ENCODE results near the gene CLBA1.
"Not testable (repeated sequence)": the region's sequence is repeated elsewhere in the genome, so short reads cannot be mapped to it uniquely, and the experiment has no call there.

The CLBA1 gene

DNA sequence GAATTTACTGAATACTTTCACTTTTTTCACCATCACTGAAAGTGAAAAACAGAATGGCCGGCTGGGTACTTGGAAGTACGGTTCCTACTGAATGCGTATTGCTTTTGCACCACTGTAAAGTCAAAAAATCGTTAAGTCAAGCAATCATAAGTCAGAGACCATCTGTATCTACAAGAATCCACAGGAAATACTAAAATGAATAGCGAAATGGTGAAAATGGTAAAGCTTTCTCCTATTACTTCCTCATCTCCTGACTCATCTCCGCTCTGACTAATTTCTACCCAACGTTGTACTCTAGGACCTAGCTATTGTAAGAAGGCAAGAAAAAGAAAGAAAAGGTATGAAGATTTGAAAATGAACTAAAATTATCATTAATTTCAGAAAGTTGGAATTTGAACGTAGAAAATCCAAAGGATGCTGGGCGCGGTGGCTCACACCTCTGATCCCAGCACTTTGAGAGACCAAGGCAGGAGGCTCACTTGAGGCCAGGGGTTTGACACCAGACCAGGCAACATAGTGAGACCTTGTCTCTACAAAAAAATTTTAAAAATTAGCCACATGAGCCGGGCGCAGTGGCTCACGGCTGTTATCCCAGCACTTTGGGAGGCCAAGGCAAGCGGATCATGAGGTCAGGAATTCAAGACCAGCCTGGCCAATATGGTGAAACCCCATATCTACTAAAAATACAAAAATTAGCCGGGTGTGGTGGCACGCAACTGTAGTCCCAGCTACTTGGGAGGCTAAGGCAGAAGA, 40.6 kb downstream of the CLBA1 start:
- DNase-seq, result peak; percentile 44

DNA sequence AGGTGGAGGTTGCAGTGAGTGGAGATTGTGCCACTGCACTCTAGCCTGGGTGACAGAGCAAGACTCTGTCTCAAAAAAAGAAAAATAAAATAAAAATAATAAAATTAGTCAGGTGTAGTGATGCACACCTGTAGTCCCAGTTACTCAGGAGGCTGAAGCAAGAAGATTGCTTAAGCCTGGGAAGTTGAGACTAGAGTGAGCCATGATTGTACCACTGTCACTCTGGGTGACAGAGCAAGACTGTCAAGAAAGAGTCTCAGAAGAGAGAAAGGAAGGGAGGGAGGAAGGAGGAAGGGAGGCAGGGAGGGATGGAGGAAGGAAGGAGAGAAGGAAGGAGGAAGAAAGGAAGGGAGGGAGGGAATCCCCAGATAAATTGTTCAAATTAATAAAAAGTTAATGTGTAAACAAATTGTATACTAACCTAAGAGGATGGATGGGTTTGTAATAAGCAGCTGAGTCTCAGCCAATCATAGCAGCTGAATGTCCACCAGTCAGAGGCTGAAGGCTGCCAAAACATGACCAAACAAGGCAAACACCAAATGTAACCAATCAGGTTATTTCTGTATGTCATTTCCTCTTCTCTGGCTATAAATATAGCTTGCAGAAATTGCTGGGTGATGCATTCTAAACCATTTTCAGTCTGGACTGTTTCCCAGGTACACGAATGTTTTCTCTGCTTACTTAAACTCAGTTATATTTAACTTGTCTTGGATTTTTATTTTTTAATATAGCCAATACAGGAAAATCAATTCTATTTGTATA, 41.4 kb downstream of the CLBA1 start:
- DNase-seq, result no peak

DNA sequence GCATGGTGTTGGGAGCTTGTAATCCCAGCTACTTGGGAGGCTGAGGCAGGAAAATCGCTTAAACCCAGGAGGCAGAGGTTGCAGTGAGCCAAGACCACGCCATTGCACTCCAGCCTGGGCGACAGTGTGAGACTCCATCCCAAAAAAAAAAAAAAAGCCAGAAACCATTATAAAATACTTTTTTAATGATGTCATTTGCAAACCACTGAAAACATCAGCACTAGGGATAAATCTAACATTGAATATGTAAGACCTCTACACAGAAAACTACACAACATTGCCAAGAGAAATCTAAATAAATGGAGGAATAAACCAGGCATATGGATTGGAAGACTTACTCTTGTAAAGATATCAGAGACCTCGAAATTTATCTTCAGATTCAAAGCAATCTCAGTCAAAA, 42.1 kb downstream of the CLBA1 start:
- DNase-seq, result not testable (repeated sequence)

DNA sequence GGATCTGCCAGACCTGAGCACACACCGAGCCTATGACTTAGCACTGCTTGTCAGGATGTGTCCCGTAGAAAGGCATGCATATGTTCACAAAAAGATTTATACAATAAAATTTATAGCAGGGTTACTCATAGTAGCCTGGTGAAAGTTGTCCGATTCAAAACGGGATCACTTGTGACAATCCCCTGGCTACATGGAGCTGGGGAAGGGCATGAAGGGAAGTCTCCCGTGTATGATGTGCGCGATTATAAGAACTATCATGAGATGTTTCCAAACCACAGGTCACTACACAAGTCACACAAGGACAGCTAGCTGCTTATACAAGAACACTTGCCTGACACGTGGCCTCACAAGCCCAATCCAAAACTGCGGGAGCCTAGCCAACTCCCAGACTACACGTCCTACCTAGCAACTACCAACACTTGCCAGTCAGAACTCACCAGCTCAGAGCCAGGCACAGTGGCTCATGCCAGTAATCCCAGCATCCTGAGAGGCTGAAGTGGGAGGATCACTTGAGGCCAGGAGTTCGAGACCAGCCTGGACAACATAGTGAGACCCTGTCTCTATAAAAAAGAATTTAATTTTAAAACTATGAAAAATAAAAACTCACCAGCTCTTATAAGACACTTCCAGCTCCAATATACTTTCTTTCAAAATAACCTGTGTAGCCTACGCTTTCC, 42.8 kb downstream of the CLBA1 start:
- DNase-seq, result no peak

DNA sequence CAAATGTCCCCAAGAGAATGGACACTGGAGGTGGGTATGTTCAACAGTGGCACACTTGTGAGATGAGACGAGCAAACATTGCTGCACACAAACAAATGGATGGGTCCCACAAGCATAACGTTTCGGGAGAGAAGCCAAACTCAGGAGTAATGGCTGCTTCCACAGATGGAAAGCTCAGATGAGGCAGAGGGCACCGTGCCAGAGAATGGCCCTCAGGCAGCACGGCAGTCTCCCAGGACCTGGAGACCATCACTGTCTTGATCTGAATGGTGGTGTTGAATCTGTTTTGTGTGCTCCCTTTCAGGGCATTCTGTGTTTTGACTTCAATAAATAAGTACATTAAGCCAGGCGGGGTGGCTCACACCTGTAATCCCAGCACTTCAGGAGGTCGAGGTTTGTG, 43.8 kb downstream of the CLBA1 start:
- no peak for DNase-seq

DNA sequence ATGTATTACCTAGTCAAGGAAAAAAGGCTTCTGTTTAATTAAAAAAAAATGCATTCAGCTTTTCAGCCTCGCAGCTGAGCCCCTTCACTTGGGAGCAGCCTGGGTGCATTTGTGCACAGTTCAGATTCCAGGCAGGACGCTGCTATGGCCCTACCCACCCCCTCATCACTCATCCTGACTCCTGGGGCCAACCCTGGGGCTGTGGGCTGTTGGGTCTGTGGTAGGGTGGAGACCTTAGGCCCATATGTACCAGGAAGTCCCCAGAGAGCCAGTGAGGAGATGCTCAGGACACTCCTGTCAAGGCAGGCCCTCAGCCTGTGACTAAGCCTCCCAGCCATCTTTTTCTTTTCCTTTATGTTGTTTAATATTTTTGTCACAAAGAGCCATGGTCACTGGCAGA, 44.6 kb downstream of the CLBA1 start:
- no peak for DNase-seq

DNA sequence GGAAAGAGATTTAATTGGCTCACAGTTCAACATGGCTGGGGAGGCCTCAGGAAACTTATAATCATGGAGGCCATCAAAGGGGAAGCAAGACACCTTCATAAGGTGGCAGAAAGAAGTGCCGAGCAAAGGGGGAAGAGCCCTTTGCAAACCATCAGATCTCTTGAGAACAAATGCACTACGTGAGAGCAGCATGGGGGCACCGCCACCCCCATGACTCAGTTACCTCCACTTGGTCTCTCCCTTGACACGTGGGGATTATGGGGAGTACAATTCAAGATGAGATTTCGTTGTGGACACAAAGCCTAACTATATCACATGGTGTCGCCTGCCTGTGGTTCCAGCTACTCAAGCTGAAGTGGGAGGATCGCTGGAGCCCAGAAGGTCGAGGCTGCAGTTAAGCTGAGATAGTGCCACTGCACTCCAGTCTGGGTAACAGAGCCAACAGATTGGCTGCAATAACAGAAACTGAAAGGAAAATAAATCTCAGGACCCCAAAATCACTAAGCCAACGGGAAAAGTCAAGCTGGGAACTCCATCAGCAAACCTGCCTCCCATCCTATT, 45.3 kb downstream of the CLBA1 start:
- DNase-seq, result no peak

DNA sequence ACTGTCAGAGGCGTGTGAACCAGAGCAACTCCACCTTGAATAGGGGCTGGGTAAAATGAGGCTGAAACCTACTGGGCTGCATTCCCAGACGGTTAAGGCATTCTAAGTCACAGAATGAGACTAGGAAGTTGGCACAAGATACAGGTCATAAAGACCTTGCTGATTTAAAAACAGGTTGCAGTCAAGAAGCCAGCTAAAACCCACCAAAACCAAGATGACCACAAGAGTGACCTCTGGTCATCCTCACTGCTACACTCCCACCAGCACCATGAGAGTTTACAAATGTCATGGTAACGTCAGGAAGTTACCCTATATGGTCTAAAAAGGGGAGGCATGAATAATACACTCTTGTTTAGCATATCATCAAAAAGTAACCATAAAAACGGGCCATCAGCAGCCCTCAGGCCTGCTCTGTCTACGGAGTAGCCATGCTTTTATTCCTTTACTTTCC, 46.9 kb downstream of the CLBA1 start:
- DNase-seq, result not testable (repeated sequence)

DNA sequence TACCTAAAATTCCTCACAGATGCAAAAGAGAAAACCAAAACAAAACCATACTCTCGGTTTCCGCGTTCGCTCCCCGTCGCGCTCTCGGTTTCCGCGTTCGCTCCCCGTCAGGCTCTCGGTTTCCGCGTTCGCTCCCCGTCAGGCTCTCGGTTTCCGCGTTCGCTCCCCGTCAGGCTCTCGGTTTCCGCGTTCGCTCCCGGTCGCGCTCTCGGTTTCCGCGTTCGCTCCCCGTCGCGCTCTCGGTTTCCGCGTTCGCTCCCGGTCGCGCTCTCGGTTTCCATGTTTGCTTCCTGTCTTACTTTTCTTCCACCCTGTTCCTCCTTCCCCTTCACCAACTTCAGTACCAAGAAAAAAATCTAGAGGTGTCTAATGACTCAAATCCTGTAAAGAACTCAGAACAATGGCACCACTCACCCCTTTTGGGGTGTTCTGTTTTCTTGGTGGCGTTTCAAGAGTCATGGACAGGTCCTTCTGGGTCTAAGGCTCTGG, 47.9 kb downstream of the CLBA1 start:
- DNase-seq, result not testable (repeated sequence)

DNA sequence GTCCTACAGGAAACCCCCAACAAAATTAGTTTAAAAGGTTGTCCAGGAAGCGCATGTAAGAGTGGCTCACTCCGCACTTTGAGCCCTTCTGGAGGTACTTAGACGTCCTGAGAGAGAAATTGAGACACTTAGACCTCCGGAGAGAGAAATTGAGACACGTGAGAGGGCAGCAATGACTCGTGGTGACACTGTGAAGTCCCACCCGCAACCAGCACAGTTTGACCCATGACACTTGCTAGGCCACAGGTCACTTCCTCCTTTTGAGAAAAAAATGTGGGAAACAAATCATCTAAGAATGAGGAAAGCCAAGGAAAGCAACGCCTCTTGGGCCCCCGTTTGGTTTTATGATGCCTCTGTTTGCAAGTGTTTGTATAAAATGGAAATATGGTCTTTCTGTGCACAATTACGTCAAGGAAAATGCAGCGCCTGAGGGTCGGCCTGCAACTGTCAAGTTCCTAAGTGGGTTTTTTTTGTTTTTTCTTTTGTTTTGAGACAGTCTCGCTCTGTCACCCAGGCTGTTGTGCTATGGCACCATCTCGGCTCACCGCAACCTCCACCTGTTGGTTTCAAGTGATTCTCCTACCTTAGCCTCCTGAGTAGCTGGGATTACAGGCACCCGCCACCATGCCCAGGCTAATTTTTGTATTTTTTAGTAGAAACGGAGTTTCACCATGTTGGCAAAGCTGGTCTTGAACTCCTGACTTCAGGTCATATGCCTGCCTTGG, 48.9 kb downstream of the CLBA1 start:
- no peak for DNase-seq

DNA sequence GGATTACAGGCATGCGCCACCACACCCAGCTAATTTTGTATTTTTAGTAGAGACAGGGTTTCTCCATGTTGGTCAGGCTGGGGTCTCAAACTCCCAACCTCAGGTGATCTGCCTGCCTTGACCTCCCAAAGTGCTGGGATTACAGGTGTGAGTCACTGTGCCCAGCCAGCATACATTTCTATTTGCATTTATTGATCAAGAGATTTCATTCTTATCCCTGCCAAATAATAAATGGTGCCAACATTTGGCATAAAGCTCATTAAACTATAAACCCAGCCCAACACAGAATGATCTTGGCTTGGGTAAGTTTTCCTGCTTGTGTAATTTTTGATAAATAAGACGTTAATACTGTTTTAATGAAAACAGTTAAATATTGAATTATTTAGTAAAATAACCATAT, 50.0 kb downstream of the CLBA1 start:
- not testable (repeated sequence) for DNase-seq

DNA sequence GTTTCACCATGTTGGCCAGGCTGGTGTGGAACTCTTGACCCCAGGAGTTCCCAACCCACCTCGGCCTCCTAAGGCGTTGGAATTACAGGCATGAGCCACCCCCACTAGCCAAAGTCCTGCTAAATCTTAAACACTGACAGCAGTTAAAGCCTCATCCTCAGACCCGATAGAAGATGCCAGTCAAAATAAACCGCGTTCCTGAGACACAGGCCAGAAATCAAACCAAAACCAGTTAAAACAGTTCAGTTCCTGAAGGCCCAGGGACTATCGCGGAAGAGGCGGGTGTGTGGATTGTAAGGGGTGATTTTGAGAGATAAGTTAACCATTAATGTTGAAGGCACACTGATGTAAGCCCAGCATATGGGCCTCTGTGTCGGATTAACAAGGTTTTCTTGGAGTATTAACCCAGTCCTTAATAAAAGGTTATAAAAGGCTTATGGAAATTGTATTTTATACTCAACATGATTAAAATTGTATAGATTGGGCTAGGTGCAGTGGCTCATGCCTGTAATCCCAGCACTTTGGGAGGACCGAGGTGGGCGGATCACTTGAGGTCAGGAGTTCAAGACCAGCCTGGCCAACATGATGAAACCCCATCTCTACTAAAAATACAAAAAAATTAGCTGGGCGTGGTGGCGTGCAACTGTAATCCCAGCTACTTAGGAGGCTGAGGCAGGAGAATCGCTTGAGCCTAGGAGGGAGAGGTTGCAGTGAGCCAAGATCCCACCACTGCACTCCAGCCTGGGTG, 54.0 kb downstream of the CLBA1 start:
- no peak for DNase-seq

DNA sequence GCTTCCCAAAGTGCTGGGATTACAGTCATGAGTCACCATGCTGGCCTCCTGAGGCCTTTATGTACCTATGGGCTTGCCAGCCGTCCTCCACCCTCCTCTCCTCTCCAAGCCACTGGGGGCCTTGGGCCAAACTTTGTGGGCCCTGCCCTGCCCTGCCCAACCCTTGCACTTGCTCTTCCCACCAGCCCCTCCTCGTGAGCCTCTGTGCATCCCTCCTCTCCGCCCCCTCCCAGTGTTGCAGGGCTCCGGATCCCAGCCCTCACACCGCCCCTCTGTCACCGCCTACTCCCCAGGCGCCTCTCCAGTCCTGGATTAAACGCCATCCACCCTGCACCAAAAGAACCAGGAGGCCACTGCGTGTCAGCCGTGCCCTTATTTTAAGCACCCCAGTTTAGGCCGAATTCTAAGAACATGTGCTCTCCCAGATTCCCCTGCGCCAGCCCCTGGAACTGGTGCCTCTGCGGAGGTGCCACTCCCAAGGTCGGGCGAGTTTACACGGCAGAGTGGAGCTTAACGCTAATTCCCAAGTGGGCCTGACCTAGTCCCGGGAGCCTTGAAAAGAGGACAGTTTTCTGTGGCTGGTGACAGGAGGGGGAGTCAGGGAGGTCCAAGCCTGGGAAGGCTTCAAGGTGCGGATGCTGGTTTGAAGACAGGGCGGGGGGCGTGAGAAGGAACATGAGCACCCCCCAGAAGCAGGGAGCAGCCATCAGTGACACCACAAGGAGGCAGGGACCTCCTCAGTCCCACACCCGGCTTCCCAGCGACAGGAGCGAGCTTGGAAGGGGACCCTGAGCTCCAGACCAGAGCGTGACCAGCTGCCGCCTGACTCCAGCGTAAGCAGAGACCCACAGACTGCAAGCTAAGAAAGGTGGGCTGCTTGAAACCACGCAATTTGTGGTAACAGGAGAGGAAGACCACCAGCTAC, 56.5 kb downstream of the CLBA1 start:
- no peak for DNase-seq

DNA sequence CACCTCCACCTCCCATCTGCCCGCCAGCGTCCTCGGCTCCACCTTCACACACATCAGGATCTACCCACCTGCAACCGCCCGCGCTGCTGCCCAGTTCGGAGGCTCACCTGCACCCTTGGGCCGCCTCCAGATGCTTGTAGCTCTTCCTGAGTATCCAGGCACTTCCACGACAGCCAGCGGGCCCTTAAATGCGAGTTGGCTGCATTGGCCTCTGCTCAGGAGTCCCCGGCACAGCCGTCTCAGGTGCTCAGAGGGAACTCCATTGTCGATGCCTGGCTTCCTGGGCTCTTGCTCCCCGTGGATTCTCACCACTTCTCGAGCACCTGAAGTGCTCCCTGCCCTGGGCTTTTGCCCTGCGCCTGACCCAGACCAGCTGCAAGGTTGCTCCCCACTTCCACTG, 57.2 kb downstream of the CLBA1 start:
- no peak for DNase-seq

DNA sequence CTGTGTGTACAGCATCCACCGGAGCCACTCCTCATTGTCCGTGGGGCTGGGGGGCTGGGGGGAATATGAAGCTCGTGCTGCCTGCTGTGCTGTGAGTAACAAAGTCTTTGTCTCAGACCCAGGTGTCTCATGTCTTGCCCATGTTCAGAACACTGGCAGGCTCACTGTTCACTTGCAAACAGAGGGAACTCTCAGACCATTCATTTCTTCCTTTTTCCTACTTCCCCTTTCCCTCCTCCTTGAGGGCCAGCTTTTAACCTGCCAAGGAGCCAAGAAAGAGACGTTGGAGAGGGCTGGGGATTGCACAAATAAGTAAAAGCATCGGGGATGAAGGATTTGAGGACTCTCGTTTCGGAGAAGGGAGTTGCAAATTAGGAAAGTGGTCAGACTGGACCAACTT, 58.1 kb downstream of the CLBA1 start:
- no peak for DNase-seq

Data from KG1 (cell line).